Activated naive CD8-positive, alpha-beta T cell treated with anti-CD3 and anti-CD28 coated beads, Interleukin-2, amount 10 ng/mL, durations not matched to agents 7 days and 5 days (primary cell): ENCODE data around the gene SLC6A19. TPM values are rescaled to one million over a fixed set of nuclear protein-coding genes. Genes with fewer than 3 reads are reported as not detected.
A peak's percentile ranks its signal among the peaks of the same experiment; 100 is the strongest.

ENCODE experiments used
- ATAC-seq: fragments of 150-1000 bp; cut with Tn5 transposase; one replicate; pipeline ENCODE4 v1.10.0; 2021; ENCODE audit warnings: low read depth, moderate library complexity
- POLR2A ChIA-PET: fragments of 350-600 bp; sonication (Branson Sonifier 250); formaldehyde crosslinking; loops from one replicate; lab custom pipeline; 2021; ENCODE audit warnings: antibody characterized with exemption; lab: Charles Lee
- DNase-seq: peaks from one replicate; pipeline ENCODE4 v3.0.0; 2021
- H3K27ac Mint-ChIP-seq: one replicate; pipeline ENCODE4 v1.8.0; 2022; ENCODE audit warnings: mild to moderate bottlenecking, mixed read lengths
- H3K27me3 Mint-ChIP-seq: one replicate; pipeline ENCODE4 v1.8.0; 2022; ENCODE audit warnings: mild to moderate bottlenecking, moderate library complexity, mixed read lengths
- H3K36me3 Mint-ChIP-seq: one replicate; pipeline ENCODE4 v1.8.0; 2021; ENCODE audit warnings: mild to moderate bottlenecking, mixed read lengths
- H3K4me1 Mint-ChIP-seq: one replicate; pipeline ENCODE4 v1.8.0; 2021; ENCODE audit warnings: mixed read lengths
- H3K4me3 Mint-ChIP-seq: one replicate; pipeline ENCODE4 v1.8.0; 2022; ENCODE audit warnings: mild to moderate bottlenecking, moderate library complexity, mixed read lengths
- H3K9me3 Mint-ChIP-seq: one replicate; pipeline ENCODE4 v1.8.0; 2021; ENCODE audit warnings: mixed read lengths
- total RNA-seq, 2 experiments: library from RNA; stranded (reverse); gene quantifications; one replicate each; pipeline ENCODE4 v1.2.3, GENCODE V29; 2021

SLC6A19 gene
- total RNA-seq, 2 experiments from 2014 or later = not detected

DNA sequence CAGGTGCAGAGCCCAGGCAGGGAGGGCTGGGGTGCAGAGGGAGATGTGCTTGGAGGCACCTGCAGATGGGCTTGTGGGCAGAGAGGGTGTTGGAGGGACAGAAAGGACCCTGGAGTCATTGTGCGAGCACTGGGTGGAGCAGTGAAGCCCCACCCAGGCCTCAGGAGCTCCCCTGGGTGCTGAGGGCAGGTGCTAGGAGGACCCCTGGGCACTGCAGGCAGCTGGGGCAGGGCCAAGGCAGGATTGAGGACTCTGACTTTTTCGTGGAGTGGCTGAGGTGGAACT lies 13.5 kb downstream of the SLC6A19 start:
- no peak overlapping the region for H3K4me3 Mint-ChIP-seq
- POLR2A ChIA-PET = no interaction called here
- ATAC-seq = no peak
- H3K36me3 Mint-ChIP-seq = no peaks in the 10 kb centered on the region
- peaks cover 5% of the 10 kb centered on the region for H3K27me3 Mint-ChIP-seq
- H3K4me1 Mint-ChIP-seq = peaks cover 2% of the 10 kb centered on the region
- DNase-seq = no peak
- H3K27ac Mint-ChIP-seq = no peak overlapping the region
- peaks cover 1% of the 10 kb centered on the region for H3K9me3 Mint-ChIP-seq

DNA sequence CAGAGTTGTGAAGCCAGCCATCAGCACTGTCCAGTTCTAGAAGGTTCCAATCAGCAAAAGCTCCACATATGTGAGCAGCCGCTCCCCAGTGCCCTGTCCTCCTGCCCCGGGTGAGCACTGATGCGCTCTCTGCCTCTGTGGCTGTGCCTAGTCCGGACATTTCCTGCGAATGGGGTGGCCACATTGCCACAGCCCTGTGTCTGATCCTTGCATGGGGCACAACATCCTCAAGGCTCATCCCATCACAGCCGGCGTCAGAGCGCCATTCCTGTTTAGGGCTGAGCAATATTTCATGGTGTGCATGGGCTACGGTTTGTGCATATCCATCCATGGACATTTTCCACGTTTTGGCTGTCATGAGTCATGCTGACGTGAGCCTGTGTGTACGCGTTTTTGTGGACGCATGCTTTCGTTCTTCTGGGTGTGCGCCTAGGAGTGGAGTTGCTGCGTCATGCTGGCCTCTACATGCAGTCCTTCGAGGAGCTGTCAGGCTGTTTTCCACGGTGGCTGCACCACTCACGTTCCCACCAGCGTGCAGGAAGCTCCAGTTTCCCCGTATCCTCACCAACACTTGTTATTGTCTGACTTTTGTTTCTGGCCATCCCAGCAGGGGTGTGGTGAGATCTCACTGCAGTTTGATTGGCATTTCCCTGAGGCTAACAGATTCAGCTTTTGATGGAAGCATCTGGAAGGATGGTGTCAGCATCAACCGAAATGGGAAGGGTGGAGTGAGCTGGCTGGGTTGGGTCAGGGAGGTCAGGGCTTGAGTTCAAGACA lies 14.1 kb downstream of the SLC6A19 start:
- Mint-ChIP-seq H3K27me3 (peaks cover 5% of the 10 kb centered on the region), H3K36me3 (no peaks in the 10 kb centered on the region), H3K4me3 (no peak overlapping the region), H3K4me1 (peaks cover 2% of the 10 kb centered on the region), H3K27ac (no peak overlapping the region), H3K9me3 (peaks cover 1% of the 10 kb centered on the region)
- POLR2A ChIA-PET = no interaction called here
- DNase-seq (no peak), ATAC-seq (no peak)

- no peak for DNase-seq
- Mint-ChIP-seq H3K36me3 (no peaks in the 10 kb centered on the region), H3K27me3 (peaks cover 5% of the 10 kb centered on the region), H3K27ac (no peak overlapping the region), H3K4me1 (peaks cover 2% of the 10 kb centered on the region), H3K4me3 (no peak overlapping the region), H3K9me3 (peaks cover 1% of the 10 kb centered on the region)
- POLR2A ChIA-PET = no interaction called here
- no peak for ATAC-seq
These were observed 15.0 kb downstream of the SLC6A19 start for GRCh38 chr5:1216211-1216917.

- ATAC-seq = no peak
- Mint-ChIP-seq H3K9me3 (peaks cover 1% of the 10 kb centered on the region), H3K27me3 (peaks cover 5% of the 10 kb centered on the region), H3K27ac (no peak overlapping the region), H3K4me3 (no peak overlapping the region), H3K4me1 (peaks cover 2% of the 10 kb centered on the region), H3K36me3 (no peaks in the 10 kb centered on the region)
- DNase-seq = no peak
- POLR2A ChIA-PET = no interaction called here
These were observed 15.5 kb downstream of the SLC6A19 start for GRCh38 chr5:1216918-1217295.

DNA sequence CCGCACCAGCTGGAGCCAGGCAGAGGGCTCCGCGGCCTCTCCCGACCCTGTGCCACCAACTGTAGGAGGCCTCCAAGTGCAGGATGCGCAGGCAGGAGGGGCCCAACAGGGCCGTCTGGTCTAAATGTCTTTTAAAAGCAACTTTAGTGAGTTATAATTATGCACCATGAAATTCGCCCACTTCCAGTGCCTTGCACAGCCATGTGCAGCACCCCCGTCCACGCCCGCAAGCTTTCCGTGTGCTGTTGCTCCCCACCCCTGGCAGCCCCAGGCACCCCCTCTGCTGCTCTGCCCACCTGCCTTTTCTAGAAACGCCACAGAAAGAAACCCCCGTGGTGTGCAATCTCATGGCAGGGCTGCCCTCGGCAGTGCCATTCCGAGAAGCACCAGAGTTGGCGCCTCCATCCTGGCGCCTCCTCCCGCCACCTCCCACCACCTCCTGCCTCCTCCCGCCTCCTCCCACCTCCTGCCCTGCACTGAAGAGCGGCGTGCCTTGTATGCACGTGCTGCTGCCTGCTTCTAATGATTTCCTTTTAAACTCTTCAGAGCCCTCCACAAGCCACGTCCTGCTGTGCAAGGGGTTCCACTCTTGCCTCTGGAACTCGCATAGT lies 16.3 kb downstream of the SLC6A19 start:
- no peaks in the 10 kb centered on the region for H3K36me3 Mint-ChIP-seq
- peaks cover 1% of the 10 kb centered on the region for H3K9me3 Mint-ChIP-seq
- ATAC-seq (peak; percentile 28), DNase-seq (no peak)
- no peak overlapping the region for H3K27ac Mint-ChIP-seq
- peaks cover 5% of the 10 kb centered on the region for H3K27me3 Mint-ChIP-seq
- peaks cover 2% of the 10 kb centered on the region for H3K4me1 Mint-ChIP-seq
- POLR2A ChIA-PET = no interaction called here
- no peak overlapping the region for H3K4me3 Mint-ChIP-seq

DNA sequence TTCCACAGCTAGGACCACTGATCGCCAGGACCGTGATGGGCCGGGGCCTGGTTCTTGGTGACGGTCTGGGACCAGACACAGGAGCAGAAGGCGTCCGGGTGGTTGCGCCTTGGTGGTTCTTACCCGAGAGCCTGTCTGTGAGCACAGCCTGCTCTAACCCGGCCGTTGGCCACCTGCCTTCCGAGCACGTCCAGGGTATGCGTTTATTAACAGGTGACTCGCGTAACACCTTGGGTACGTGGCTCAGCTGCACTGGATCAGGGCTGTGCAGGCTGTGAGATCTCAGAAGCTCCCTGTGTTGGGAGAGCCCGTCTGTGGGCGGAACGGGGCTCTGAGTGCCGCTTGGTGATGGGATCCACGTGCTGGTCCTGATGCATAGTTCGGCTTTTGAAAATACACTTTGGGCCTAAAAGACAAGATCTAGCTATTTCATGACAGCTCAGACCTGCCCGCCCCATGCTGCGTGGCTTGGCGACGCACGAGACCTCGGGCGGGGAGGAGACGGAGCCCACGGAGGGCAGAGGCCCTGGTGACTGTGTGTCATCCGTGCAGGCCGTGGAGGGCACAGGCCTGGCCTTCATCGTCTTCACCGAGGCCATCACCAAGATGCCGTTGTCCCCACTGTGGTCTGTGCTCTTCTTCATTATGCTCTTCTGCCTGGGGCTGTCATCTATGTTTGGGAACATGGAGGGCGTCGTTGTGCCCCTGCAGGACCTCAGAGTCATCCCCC lies 17.1 kb downstream of the SLC6A19 start:
- Mint-ChIP-seq H3K27ac (no peak overlapping the region), H3K4me3 (no peak overlapping the region), H3K27me3 (peaks cover 5% of the 10 kb centered on the region), H3K36me3 (no peaks in the 10 kb centered on the region), H3K9me3 (peaks cover 1% of the 10 kb centered on the region), H3K4me1 (peaks cover 2% of the 10 kb centered on the region)
- ATAC-seq (no peak), DNase-seq (no peak)
- POLR2A ChIA-PET = no interaction called here

GRCh38 chr5:1219098-1219767 lies 17.8 kb downstream of the SLC6A19 start:
- H3K27ac Mint-ChIP-seq = no peak overlapping the region
- peaks cover 9% of the 10 kb centered on the region for H3K27me3 Mint-ChIP-seq
- no peak overlapping the region for H3K4me3 Mint-ChIP-seq
- no peaks in the 10 kb centered on the region for H3K36me3 Mint-ChIP-seq
- H3K4me1 Mint-ChIP-seq = peaks cover 2% of the 10 kb centered on the region
- H3K9me3 Mint-ChIP-seq = peaks cover 1% of the 10 kb centered on the region
- ATAC-seq (no peak), DNase-seq (no peak)
- POLR2A ChIA-PET = no interaction called here

DNA sequence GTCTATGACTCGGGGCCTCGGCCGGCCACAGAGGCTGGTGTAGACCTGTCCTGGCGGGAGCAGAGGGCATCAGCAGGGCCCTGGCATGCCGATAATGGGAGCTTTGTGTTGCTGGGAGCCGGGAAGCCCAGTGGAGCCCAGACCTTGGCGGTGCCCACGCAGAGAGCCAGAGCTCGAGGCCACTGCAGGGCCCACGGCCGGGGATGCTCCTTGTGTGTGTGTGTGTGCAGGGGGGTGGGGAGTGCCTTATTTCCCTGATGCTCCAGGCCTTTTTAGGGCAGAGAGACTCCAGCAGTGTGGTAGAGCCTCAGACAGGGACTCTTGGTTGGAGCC lies 18.3 kb downstream of the SLC6A19 start:
- no peak for DNase-seq
- Mint-ChIP-seq H3K4me1 (peaks cover 2% of the 10 kb centered on the region), H3K27me3 (peaks cover 10% of the 10 kb centered on the region), H3K9me3 (peaks cover 1% of the 10 kb centered on the region), H3K27ac (no peak overlapping the region), H3K36me3 (no peaks in the 10 kb centered on the region), H3K4me3 (no peak overlapping the region)
- POLR2A ChIA-PET = no interaction called here
- ATAC-seq = no peak

- DNase-seq = no peak
- peaks cover 14% of the 10 kb centered on the region for H3K27me3 Mint-ChIP-seq
These were observed 19.0 kb downstream of the SLC6A19 start for GRCh38 chr5:1220351-1220750.

DNA sequence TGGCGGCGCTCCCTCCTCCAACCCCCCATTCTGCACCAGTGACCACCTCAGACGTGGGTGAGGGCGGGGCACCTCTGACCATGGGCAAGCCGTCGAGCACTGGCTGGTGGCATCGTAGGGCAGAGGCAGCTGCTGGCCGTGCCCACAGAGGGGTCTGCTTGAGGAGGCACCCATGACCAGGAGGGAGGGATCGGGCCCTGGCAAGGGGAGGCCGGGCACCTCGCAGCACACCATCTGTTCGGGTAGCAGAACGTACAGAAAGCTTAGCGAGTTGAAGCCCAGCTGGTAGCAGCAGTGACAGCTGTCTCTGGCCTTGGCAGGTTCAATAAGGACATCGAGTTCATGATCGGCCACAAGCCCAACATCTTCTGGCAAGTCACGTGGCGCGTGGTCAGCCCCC lies 19.4 kb downstream of the SLC6A19 start:
- H3K4me3 Mint-ChIP-seq = no peak overlapping the region
- no peak for ATAC-seq
- POLR2A ChIA-PET = no interaction called here

More at GRCh38 chr5:1220351-1220750, 19.0 kb downstream of the SLC6A19 start:
- no peaks in the 10 kb centered on the region for H3K36me3 Mint-ChIP-seq
- H3K4me3 Mint-ChIP-seq = no peak overlapping the region
- peaks cover 2% of the 10 kb centered on the region for H3K4me1 Mint-ChIP-seq
- POLR2A ChIA-PET = no interaction called here
- no peak overlapping the region for H3K27ac Mint-ChIP-seq
- peaks cover 1% of the 10 kb centered on the region for H3K9me3 Mint-ChIP-seq
- no peak for ATAC-seq

GRCh38 chr5:1221721-1222120 lies 20.3 kb downstream of the SLC6A19 start:
- Mint-ChIP-seq H3K4me1 (peaks cover 2% of the 10 kb centered on the region), H3K27me3 (peaks cover 15% of the 10 kb centered on the region), H3K36me3 (no peaks in the 10 kb centered on the region), H3K4me3 (no peak overlapping the region), H3K27ac (no peak overlapping the region), H3K9me3 (no peaks in the 10 kb centered on the region)
- POLR2A ChIA-PET = no interaction called here
- ATAC-seq (no peak), DNase-seq (no peak)

More for the DNA sequence above, 19.4 kb downstream of the SLC6A19 start:
- peaks cover 14% of the 10 kb centered on the region for H3K27me3 Mint-ChIP-seq
- H3K36me3 Mint-ChIP-seq = no peaks in the 10 kb centered on the region
- peaks cover under 1% of the 10 kb centered on the region for H3K9me3 Mint-ChIP-seq
- H3K4me1 Mint-ChIP-seq = peaks cover 2% of the 10 kb centered on the region
- no peak for DNase-seq
- H3K27ac Mint-ChIP-seq = no peak overlapping the region

GRCh38 chr5:1222147-1222546 lies 20.8 kb downstream of the SLC6A19 start:
- DNase-seq = no peak
- H3K4me3 Mint-ChIP-seq = no peak overlapping the region
- H3K9me3 Mint-ChIP-seq = no peaks in the 10 kb centered on the region
- H3K4me1 Mint-ChIP-seq = peaks cover 2% of the 10 kb centered on the region
- no peak overlapping the region for H3K27ac Mint-ChIP-seq
- POLR2A ChIA-PET = no interaction called here
- ATAC-seq = no peak
- H3K36me3 Mint-ChIP-seq = no peaks in the 10 kb centered on the region
- H3K27me3 Mint-ChIP-seq = peaks cover 18% of the 10 kb centered on the region

GRCh38 chr5:1222621-1223277 lies 21.4 kb downstream of the SLC6A19 start:
- POLR2A ChIA-PET = no interaction called here
- H3K4me1 Mint-ChIP-seq = peaks cover under 1% of the 10 kb centered on the region
- no peaks in the 10 kb centered on the region for H3K36me3 Mint-ChIP-seq
- H3K27me3 Mint-ChIP-seq = peaks cover 22% of the 10 kb centered on the region
- no peak overlapping the region for H3K27ac Mint-ChIP-seq
- ATAC-seq (no peak), DNase-seq (no peak)
- H3K4me3 Mint-ChIP-seq = no peak overlapping the region
- H3K9me3 Mint-ChIP-seq = no peaks in the 10 kb centered on the region
